Measurements from ENCODE around the gene PBX3.

- TF ChIP-seq ZBTB7B (CRISPR knock-in tag; IDR thresholded peaks at IDR 0.05): no peak
- no peak for TF ChIP-seq YEATS4 (CRISPR knock-in tag; IDR thresholded peaks at IDR 0.05; ENCODE audit: borderline replicate concordance)
- TF ChIP-seq ZNF337 (CRISPR knock-in tag; IDR thresholded peaks at IDR 0.05; ENCODE audit: borderline replicate concordance, low read depth): no peak
- TF ChIP-seq CC2D1A (CRISPR knock-in tag; IDR thresholded peaks at IDR 0.05): no peak
- no peak for TF ChIP-seq ZNF383 (CRISPR knock-in tag; IDR thresholded peaks at IDR 0.05; ENCODE audit: borderline replicate concordance)
These were observed 3.4 kb downstream of the PBX3 start for GRCh38 chr9:125750627-125751011.

Data from HepG2 (cell line).